Smooth muscle cell of trachea (primary cell): Measurements from ENCODE around the gene ELK4. TPM values are rescaled to one million over a fixed set of nuclear protein-coding genes. Genes with fewer than 3 reads are reported as not detected.

Experiments used
- total RNA-seq: library from RNA; depleted of rRNA; stranded (reverse); fragments of >200 nt; gene quantifications from 2 replicates; pipeline ENCODE4 v1.2.1, GENCODE V29; 2014

Gene ELK4, protein sequence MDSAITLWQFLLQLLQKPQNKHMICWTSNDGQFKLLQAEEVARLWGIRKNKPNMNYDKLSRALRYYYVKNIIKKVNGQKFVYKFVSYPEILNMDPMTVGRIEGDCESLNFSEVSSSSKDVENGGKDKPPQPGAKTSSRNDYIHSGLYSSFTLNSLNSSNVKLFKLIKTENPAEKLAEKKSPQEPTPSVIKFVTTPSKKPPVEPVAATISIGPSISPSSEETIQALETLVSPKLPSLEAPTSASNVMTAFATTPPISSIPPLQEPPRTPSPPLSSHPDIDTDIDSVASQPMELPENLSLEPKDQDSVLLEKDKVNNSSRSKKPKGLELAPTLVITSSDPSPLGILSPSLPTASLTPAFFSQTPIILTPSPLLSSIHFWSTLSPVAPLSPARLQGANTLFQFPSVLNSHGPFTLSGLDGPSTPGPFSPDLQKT
- total RNA-seq: 9.3 and 14.0 TPM in 2 replicates

DNA sequence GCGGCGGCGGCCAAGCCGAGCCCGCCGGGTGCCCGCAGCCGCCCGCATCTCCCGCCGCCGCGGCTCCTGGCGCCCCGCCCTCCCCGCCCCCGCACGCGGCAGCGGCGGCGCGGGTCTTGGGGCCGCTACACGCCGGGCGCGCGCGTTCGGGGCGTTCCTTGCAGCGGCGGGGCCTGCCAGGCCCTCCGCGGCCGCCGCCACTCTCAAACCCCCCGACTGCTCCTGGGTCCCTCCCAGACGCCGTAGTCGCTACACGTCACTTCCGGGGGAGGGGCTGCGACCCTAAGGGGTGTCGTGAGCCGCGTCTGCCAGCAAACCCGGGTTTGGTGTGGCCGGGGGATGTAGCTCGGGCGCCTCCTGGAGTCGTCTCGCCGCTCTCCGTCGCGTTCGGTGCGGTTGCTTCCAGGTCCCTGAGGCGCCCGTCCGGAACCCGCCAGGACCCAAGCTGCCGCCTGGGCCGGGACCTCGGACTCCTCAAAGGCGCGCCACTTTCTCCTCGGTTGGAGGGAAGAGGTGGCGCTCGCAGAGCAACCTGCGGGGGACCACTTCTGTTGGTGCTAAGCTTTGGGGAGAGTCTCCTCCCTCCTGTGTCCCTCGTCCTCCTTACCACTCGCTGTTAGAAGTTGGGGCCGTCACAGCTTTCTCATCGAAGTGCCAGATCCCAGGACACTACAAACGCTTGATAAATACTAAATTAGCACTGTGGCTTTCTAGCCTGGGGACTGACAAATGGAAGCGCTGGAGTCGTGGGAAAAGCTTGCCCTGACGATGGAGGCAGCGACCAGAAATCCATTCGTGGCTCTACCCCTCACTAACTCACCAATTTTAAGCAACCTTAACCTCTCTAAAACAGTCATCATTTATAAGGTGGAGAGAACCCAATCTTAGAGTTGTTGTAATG lies at the start of gene ELK4:
TSS of gene ELK4 (minus strand) at position 244 of the 901 bp plus-strand sequence. CDS start 8,129 bp downstream, outside the sequence.

GRCh38 chr1:205680073-205680851 lies 48.5 kb upstream of the ELK4 start, which contains the start of gene SLC45A3:
Gene SLC45A3, minus strand, starts transcription at chr1:205680509. Its CDS starts 15,853 bp downstream, at chr1:205664656.

Other genes with a start within 250 kb of the ELK4 start
- not detected in 2 replicates for gene LEMD1, start 210.0 kb downstream of the ELK4 start, total RNA-seq
- under 0.01 TPM in 1 of 2 replicates, not detected in the other for gene BLACAT1, start 176.0 kb downstream of the ELK4 start, total RNA-seq
- 1.3 TPM in 1 of 2 replicates, not detected in the other for gene CDK18, start 127.3 kb downstream of the ELK4 start, total RNA-seq
- 0.44 and 1.5 TPM in 2 replicates for gene SLC45A3, start 48.5 kb upstream of the ELK4 start, total RNA-seq
- gene NUCKS1, start 118.2 kb upstream of the ELK4 start, total RNA-seq: 67.0 and 140 TPM in 2 replicates
- 19.5 and 32.9 TPM in 2 replicates for gene RAB29, start 143.5 kb upstream of the ELK4 start, total RNA-seq
- 15.4 and 24.0 TPM in 2 replicates for gene SLC41A1, start 181.2 kb upstream of the ELK4 start, total RNA-seq
- under 0.01 TPM in 1 of 2 replicates, not detected in the other for gene PM20D1, start 218.1 kb upstream of the ELK4 start, total RNA-seq